ENCODE data around the gene AKR1C2. TPM values are rescaled to one million over a fixed set of nuclear protein-coding genes. Genes with fewer than 3 reads are reported as not detected.
"Not testable (repeated sequence)": the region's sequence is repeated elsewhere in the genome, so short reads cannot be mapped to it uniquely, and the experiment has no call there.

AKR1C2 gene
- total and polyA plus RNA-seq, 9 donors: 2.0 to 24.5 (median 14.0) TPM

GRCh38 chr10:4990217-4990616 is 13.4 kb downstream of the AKR1C2 start:
- DNase-seq: no peak
- Histone ChIP-seq H3K27ac (no peak overlapping the region), H3K4me3 (no peak overlapping the region), H3K27me3 (no peaks in the 10 kb centered on the region), H3K4me1 (ENCODE audit: insufficient read depth) (no peaks in the 10 kb centered on the region), H3K36me3 (no peaks in the 10 kb centered on the region), H3K9me3 (no peaks in the 10 kb centered on the region)
- intact Hi-C loops (cut with DNase I): no loop called here
- WGBS, 3 donors: 91 to 98% (median 94%) methylated on average over 2 of the region's 2 CpGs
- no peak for TF ChIP-seq EP300 (IDR thresholded peaks at IDR 0.05)
- TF ChIP-seq CTCF (IDR thresholded peaks at IDR 0.05): no peak
- TF ChIP-seq POLR2A (IDR thresholded peaks at IDR 0.05): no peak

GRCh38 chr10:4988000-4988641 is 15.5 kb downstream of the AKR1C2 start:
- H3K9me3 ChIP-seq; DNase-seq; H3K27ac ChIP-seq; intact Hi-C loops (cut with DNase I); H3K27me3 ChIP-seq; H3K36me3 ChIP-seq; H3K4me3 ChIP-seq; H3K4me1 ChIP-seq (ENCODE audit: insufficient read depth): not testable (repeated sequence)
- WGBS, 3 donors: 85 to 94% (median 94%) methylated on average over 6 of the region's 6 CpGs

- H3K27ac ChIP-seq: no peak overlapping the region
- intact Hi-C loops (cut with DNase I): no loop called here
- TF ChIP-seq POLR2A (IDR thresholded peaks at IDR 0.05) (no peak), EP300 (IDR thresholded peaks at IDR 0.05) (no peak), CTCF (IDR thresholded peaks at IDR 0.05) (no peak)
Observed at GRCh38 chr10:4984971-4985594, 18.6 kb downstream of the AKR1C2 start.

GRCh38 chr10:4984223-4984622 is 19.4 kb downstream of the AKR1C2 start:
- TF ChIP-seq POLR2A (IDR thresholded peaks at IDR 0.05): no peak
- TF ChIP-seq CTCF (IDR thresholded peaks at IDR 0.05): no peak
- no peak for TF ChIP-seq EP300 (IDR thresholded peaks at IDR 0.05)
- Histone ChIP-seq H3K4me3 (no peak overlapping the region), H3K4me1 (ENCODE audit: insufficient read depth) (peaks cover 7% of the 10 kb centered on the region), H3K36me3 (no peaks in the 10 kb centered on the region), H3K9me3 (no peaks in the 10 kb centered on the region), H3K27me3 (no peaks in the 10 kb centered on the region), H3K27ac (no peak overlapping the region)
- DNase-seq: no peak
- intact Hi-C loops (cut with DNase I): no loop called here
- WGBS, 3 donors: 96 to 97% (median 96%) methylated on average over 10 of the region's 10 CpGs

More at GRCh38 chr10:4984971-4985594, 18.6 kb downstream of the AKR1C2 start:
- DNase-seq: no peak
- H3K36me3 ChIP-seq: no peaks in the 10 kb centered on the region
- no peaks in the 10 kb centered on the region for H3K27me3 ChIP-seq
- WGBS, 3 donors: 50 to 56% (median 55%) methylated on average over 7 of the region's 7 CpGs
- H3K4me3 ChIP-seq: no peak overlapping the region
- no peaks in the 10 kb centered on the region for H3K9me3 ChIP-seq
- peaks cover 7% of the 10 kb centered on the region for H3K4me1 ChIP-seq (ENCODE audit: insufficient read depth)

- Histone ChIP-seq H3K9me3 (no peaks in the 10 kb centered on the region), H3K4me1 (ENCODE audit: insufficient read depth) (peaks cover 7% of the 10 kb centered on the region), H3K27me3 (no peaks in the 10 kb centered on the region), H3K4me3 (no peak overlapping the region), H3K36me3 (no peaks in the 10 kb centered on the region), H3K27ac (no peak overlapping the region)
- TF ChIP-seq CTCF (IDR thresholded peaks at IDR 0.05) (no peak), EP300 (IDR thresholded peaks at IDR 0.05) (no peak), POLR2A (IDR thresholded peaks at IDR 0.05) (no peak)
- intact Hi-C loops (cut with DNase I): no loop called here
- WGBS, 3 donors: 96 to 99% (median 97%) methylated on average over 5 of the region's 5 CpGs
- no peak for DNase-seq
Observed at GRCh38 chr10:4983615-4984216, 19.9 kb downstream of the AKR1C2 start.
